GM18499 (cell line): ENCODE data around the gene REC114.
"Not testable (repeated sequence)": the region's sequence is repeated elsewhere in the genome, so short reads cannot be mapped to it uniquely, and the experiment has no call there.

ENCODE experiments used
- ATAC-seq: cut with Tn5 transposase; IDR thresholded peaks from one replicate; pipeline ENCODE4 v1.9.1; 2021; ENCODE audit warnings: moderate number of reproducible peaks; ENCODE audit not compliant: insufficient read depth, unreplicated experiment

The REC114 gene

GRCh38 chr15:73449980-73450379 lies 7.0 kb downstream of the REC114 start:
- ATAC-seq = not testable (repeated sequence)

DNA sequence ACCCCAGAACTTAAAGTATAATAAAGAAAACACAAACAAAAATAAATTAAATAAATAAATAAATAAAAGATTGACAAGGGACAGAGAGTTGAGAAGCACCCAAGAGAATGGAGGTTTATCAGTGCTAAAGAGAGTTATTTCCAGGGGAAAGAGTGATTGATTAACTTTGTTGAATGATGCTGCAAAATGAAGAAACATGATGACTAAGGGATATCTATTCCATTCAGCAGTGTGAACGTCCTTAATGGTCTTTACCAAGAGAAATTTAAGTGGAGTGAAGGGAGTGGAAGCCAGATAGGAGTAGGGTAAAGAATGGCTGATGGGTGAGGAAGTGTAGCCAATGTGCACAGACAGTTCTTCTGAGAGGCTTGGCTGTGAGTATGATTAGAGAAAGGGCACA lies 11.1 kb downstream of the REC114 start:
- no peak for ATAC-seq

DNA sequence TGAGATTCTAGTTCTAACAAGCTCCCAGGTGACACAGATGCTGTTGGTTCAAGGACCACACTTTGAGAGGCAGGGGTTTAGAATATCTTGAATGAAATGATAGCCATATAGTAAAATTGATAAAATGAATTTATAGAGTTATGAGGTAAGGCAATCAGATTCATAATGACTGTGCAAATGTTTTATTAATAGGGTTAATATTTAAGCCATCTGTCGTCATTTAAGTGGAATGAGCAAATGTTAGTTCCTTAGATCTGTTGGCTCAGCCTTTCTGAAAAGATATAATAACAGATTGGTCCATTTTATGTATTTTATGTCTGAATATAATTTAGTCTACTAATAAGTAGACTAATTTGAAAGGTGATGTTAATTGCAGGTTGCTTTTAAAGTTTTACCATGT lies 12.9 kb downstream of the REC114 start:
- ATAC-seq = no peak

- no peak for ATAC-seq
These were observed 14.4 kb downstream of the REC114 start for GRCh38 chr15:73457334-73457733.

GRCh38 chr15:73460662-73461061 lies 17.7 kb downstream of the REC114 start:
- no peak for ATAC-seq

- no peak for ATAC-seq
These were observed 21.6 kb downstream of the REC114 start for GRCh38 chr15:73464602-73465001.

- no peak for ATAC-seq
These were observed 24.8 kb downstream of the REC114 start for GRCh38 chr15:73467758-73468157.

GRCh38 chr15:73474785-73475184 lies 31.8 kb downstream of the REC114 start:
- no peak for ATAC-seq

DNA sequence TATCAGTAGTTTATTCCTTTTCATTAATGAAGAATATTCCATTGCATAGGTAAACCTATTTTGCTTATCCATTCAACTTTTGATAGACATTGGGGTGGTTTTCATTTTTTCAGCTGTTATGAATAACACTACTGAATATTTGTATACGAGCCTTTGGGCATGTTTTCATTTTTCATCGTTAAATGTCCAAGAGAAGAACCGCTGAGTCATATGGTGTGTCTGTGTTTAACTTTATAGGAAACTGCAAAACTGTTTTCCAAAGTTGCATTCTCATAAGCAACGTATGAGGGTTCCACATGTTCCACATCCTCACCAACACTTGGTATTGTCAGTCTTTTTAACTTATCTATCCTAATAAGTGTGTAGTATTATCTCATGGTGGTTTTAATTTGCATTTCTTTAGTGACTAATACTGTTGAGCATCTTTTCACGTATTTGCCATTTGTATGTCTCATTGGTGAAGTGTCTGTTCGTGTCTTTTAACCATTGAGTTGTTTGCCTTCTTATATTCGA lies 33.8 kb downstream of the REC114 start:
- no peak for ATAC-seq

- ATAC-seq = no peak
These were observed 37.1 kb downstream of the REC114 start for GRCh38 chr15:73480050-73480449.

DNA sequence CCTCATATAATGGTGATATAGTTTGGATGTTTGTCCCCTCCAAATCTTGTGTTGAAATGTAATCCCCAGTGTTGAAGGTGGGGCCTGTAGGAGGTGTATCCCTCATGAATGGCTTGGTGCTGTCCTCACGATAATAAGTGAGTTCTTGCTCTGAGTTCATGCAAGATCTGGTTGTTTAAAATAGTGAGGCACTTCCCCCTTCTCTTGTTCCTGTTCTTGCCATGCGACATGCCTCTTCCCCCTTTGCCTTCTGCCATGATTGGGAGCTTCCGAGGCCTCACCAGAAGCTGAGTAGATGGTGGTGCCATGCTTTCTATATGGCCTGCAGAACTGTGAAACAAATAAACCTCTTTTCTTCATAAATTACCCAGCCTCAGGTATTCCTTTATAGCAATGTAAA lies 39.2 kb downstream of the REC114 start:
- ATAC-seq = no peak

DNA sequence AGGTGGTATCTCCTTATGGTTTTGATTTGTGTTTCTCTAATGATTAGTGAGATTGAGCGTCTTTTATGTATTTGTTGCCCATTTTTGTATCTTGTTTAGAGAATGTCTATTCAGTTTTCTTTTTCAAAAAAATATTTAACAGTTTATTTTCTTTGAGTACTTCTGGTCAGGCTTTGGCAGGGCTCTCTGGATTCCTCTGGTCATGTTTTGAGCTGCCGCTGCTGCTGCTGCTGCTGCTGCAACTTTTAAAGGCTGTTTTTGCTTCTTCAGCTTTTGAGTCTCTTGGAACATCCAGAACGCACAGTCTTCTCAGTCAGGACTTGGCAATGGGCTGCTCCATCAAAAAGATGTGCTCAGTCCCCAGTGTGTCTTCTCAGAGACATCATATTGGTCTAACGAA lies 40.1 kb downstream of the REC114 start:
- no peak for ATAC-seq

- ATAC-seq = no peak
These were observed 42.4 kb downstream of the REC114 start for GRCh38 chr15:73485372-73485771.

- not testable (repeated sequence) for ATAC-seq
These were observed 42.9 kb downstream of the REC114 start for GRCh38 chr15:73485885-73486284.

GRCh38 chr15:73488698-73489097 lies 45.7 kb downstream of the REC114 start:
- no peak for ATAC-seq

GRCh38 chr15:73493922-73494321 lies 51.0 kb downstream of the REC114 start:
- no peak for ATAC-seq

DNA sequence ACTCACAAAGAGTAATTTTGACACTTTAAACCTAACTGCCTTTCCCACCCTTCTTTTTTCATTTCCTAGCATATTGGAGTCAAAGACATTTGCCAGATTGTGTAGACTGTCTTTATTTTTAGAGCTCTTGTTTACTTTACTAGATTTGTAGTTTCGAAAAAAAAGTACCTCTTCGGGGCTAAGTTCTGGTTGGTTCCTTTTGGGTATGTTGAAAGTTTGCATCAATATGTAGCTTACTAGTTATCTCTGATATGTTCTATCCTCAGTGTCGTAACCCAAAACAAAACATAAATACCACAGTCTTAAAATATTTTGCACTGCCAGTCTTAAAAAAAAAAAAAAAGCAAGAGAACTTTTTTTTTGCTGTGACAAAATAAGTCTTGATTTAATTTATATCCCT lies 52.2 kb downstream of the REC114 start:
- ATAC-seq = no peak

DNA sequence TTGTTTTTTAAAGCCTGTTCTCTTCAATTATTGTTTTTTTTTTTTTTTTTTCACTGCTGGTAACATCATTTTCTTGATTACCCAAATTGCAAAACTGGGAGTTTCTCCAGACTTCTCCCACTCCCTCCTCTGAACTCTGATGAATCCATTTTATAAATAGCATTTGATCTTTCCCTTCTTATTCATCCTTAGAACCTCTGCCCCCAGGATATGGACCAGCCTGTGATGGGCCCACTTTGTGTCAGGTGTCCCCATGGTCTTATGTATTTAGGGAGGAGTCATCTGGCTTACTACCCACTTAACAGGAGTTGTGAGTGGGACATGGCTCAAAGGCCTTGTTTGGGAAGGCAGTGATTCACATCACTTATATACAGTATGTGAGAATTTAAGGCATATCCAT lies 57.7 kb downstream of the REC114 start:
- no peak for ATAC-seq

- no peak for ATAC-seq
These were observed 61.9 kb downstream of the REC114 start for GRCh38 chr15:73504885-73505284.

DNA sequence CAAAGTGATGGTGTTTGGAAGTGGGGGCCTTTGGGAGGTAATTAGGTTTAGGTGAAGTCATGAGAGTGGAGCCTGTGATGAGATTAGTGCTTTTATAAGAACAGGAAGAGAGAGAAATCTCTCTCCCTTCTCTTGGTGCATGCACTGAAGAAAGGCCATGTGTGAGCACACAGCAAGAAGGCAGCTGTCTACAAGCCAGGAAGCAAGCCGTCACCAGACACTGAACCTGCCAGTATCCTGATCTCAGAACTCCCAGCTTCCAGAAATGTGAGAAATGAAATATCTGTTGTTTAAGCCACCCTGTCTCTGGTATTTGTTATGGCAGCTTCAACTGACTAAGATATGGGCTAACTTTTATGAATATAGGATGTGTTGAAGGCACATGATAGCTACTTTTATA lies 72.6 kb downstream of the REC114 start:
- no peak for ATAC-seq

GRCh38 chr15:73517566-73517965 lies 74.6 kb downstream of the REC114 start:
- no peak for ATAC-seq

GRCh38 chr15:73518180-73518862 lies 75.4 kb downstream of the REC114 start:
- no peak for ATAC-seq
